NOMO-1 treated with DMSO at 0.1 percent for 48 hours (cell line): Measurements from ENCODE around the gene SEMA6D.

ENCODE experiments used
- DNase-seq: peaks from one replicate; lab custom pipeline; 2025; ENCODE audit not compliant: unreplicated experiment; lab: John Stamatoyannopoulos, UW

Gene SEMA6D

DNA sequence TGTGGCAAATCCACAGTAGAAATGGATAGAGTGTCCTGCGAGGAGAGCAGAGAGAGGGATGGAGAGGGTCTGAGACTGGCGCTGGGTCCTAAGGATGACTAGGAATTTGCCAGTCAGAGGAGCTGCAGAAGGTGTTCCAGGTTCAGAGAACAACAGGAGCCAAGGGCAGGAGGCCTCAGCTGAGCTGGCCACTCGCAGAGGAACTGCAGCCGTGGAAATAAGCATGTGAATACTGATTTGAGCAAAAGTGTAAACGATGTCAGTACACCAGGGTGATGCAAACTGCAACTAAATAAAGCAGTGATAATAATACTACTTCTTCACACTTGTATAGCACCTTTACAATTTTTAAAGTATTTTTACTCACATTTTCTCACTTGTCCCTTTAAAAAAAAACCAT, 24.6 kb downstream of the SEMA6D start:
- DNase-seq: no peak

DNA sequence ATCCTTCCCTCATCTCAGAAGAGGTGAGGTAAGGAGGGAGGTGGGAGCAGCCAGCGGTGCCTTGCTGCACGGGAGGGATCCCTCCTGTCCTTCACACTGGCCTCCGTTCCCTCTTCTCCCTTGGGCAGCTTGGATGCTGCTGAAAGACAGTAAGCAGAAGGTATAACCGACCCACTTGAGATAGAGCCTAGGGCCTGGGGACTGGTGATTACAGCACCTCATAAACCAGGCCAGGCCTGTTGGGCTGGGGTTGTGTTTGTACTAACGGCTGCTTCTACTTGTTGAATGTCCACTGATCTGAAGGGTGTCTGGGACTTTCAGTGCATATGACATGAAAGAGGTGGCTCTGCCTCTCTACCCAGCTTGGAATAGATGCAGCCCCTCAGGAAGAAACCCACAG, 25.0 kb downstream of the SEMA6D start:
- DNase-seq: no peak

DNA sequence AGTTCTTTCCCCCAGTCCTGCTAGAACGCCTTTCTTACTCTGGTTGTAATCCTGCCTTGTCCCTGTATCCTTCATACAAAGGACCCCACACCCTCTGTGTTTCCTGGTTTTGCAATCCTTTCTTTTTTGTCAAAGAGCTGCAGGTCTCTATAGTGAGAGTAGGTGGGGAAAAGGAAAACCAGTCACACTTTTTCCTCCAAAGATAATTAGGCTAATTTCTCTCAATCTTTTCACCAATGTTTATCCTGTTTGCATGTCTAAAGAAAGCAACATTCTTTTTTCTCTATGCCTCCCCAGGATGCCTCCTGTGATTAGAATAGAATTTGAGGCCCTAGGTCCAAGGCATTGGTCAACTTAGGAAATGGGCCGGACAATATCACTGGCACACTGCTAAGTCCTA, 25.4 kb downstream of the SEMA6D start:
- DNase-seq: no peak

DNA sequence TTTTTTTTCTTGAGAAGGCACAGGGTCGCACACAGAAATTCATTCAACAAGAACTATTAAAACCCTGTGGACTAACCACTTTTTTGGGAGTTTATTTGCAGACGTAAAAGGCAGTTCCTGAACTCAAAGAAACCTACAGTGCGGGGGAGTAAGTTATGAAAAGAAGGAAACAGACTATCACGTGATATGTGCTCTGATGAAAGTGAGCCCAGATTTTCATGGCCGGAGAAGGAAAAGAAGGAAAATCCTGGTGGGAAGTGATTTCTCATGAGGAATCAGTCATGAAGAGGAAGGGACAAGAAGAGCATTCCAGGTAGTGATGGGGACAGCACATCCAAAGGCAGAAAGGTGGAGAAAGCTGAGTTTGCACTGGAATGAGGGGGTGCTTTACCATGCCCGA, 26.1 kb downstream of the SEMA6D start:
- DNase-seq: no peak

DNA sequence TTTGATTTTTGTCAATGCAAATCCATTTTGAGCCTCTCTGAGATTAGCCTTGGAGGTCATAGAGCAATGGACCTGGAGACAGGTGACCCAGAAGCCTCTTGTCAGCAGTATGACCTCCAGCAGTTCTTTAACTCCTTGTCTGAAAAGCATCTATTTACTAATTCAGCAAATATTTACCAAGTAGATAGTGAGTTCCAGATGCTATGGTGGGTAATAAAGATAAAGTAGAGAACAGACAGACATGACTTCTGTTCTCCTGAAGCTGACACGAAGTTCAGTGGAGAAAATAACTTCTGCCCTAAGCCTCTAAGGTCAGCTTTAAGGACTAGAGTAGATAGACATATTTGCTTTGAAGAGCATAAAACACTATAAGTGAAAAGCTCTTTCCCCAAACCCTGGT, 26.6 kb downstream of the SEMA6D start:
- no peak for DNase-seq

DNA sequence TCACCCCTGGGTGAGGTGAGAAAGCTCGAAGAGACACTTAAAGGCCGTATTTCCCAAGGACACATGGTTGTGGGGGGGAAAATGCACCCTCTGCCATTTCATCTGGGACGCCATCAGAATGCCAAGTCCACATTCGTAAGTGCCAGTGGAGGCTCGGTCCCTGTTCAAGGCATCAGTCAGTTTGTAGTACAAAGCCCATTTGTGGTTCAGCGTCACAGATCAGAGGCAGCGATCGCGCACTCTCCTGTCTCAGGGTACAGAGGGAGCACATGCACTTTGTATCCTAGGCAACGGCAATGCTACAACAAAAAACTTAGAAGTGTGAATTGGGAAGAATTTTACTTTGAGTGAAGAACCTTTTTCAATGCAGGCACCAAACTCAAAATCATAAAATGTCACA, 27.2 kb downstream of the SEMA6D start:
- no peak for DNase-seq

DNA sequence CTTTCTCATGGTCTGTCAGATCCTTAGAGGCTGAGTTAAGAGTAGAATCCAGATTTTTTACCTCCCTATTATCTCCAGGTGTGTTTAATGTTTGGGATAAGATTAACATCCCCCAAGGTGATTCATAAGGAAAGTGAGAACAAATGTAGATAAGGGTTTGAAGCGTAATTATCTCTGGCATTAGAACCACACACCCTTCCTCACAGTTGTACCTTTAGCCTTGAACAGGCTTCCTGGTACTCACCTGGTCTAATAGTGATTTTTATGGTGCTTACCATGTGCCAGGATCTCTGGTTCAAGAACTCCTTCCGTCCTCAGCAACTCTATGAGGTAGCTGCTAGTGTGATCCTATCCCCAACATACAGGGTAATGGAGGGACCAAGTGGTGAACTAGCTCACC, 27.7 kb downstream of the SEMA6D start:
- DNase-seq: no peak

DNA sequence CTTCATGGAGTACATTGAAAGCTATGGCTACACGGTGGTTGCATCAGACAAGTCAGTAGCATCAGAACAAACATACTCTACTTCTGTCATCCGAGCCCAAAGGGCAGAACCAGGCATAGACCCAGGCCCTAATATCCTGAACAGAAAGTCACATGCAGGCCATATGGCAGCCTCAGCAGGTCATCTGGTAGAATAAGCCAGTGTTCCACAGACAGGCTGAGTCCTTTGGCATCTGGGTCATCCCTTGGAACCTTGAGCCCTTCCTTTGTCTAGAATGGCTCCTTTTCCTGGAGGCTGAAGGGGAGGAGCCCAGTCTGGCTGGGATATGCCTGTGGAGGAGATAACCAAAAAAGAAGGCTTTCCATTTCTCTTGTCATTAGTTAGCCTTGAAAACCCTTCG, 29.2 kb downstream of the SEMA6D start:
- DNase-seq: no peak

DNA sequence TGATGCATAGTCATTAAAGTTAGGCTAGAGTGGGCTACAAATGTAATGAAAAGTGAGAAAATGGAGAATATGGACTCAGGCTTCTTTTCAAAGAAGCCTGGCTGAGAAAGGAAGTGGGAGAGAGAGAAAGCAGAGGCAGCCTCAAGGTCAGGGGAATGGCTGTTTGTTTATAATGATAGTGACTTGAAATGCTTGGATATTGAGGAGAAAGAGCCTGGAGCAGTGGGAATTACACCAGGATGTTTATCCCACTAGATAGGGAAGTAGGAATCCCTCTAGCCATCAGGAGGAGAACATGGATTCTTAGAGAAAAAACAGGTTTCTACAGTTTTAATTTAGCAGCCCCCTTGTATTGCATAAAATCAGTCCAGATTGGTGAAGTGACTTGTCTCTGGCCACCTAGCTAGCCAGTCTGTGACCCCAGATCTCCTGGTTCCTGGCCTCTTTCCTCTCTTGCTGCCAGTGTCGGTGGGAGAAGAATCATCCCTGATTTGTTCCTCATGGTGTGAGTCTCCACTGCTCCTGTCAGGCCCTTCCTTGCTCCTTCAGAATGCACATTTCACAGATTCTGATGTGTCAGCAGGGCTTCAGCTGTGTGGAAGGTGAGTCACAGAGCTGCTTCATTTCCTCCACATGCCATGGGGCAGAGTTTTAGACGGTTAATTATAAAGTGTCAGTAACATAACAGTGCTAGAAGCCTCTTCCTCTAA, 32.9 kb downstream of the SEMA6D start:
- DNase-seq: no peak

DNA sequence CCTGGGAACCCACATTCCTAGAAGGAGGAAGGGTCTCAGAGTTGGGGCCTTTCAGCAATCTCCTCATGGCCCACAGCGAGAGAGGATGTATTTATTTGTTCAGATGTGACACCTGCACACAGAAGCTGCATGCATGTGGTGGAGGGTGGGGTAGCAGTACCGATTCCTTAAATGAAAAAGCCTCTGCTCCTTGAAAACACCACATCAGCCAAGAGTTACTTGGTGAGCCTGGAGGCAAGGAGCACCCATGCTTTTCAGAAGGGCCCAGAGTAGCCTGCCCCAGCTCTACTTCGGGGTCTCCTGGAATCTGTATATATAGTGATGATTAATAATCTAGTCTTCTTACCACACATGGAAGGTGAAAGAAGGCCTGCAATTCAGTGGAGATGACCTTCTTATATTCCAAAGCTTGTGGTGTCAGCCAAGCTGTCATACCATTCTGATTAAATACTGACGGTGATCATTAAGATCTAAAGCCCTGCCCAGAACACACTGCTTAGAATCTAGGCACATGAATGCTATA, 33.5 kb downstream of the SEMA6D start:
- DNase-seq: no peak

DNA sequence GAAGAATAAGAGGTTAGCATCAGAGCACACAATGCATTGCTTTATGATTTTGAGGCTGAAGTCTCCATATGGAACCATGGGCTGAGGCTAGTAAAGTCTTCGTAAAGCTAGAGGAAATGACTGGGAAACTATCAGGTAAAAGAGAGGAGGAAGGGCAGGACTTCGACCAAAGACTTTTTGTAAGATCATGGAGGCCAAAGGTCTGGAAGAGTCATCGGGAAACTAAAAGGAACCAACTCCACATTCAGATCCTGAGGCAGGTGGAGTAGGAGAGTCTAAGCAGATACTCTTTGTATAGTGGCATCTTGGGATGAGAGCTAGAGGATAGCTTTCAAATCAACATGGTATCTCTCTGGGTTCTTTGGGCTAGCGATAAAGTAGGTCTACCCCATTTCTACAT, 36.3 kb downstream of the SEMA6D start:
- DNase-seq: no peak

DNA sequence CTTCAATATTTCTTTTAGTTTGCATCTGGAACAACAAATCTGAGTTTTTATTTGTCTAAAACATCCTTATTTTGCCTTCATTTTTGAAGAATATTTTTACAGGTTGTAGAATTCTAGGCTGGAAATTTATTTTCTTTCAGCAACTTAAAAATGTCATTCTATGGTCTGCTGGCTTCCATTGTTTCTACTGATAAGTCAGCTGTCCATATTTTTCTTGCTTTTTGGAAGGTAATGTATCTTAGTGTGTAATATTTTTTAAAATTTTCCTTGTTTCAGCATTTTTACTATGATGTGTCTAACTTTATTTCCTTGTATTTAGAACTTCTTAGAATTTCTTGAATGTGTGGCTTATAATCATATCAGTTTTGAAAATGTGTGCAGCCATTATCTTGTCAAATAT, 37.0 kb downstream of the SEMA6D start:
- no peak for DNase-seq

DNA sequence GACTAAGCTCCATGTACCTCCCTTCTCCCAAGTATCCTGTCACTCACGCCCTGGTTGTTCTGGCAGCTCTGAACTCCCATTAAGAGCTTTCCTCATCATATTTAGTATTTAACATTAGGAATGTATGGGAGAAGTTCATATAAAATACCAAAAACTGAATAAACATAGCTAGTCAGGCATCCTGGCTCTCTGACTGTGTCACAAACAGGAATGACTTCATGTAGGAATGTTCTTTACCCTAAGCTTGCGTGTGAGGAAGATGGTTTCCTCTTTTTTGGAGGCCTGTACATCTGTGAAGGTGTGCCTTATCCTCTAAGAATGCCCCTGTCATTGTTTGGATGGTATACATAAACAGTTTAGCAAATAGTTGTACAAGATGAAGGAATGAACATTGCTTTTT, 38.6 kb downstream of the SEMA6D start:
- DNase-seq: no peak

DNA sequence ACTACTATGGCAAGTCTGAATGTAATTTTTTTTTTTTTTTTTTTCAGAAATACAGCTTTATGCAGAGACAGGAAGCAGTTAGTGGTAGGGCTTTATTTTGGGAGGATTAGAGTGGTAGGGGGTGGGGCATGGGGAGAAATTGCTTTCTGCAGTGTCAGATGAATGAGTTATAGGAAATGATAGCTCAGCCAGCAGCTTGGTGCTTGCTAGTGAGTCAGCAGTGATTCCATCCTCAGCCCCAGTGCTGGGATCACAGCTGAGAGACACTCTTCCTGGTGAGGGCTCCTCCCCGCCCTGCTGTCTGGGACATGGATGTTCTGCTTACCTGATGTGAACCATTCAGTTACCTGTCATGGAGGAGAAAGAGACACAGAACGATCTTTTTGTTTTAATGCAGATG, 39.6 kb downstream of the SEMA6D start:
- no peak for DNase-seq

DNA sequence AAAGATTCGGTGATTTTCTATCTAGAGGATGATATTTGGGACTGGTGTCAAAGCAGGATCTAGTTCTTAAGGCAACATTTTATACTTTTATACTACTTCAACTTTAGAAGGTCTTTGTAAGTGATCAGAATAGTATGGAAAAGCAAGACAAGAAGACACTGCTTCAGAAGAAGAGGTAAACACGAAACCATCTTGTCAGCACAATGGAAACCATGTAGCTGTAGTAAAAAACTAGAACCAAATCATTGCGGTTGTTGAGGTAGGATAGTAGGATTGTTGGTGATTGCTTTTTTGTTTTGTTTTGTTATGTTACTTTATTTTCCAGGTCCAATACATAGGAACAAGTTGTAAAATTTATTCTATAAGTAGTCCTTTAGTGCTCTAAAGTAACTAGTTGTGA, 40.0 kb downstream of the SEMA6D start:
- no peak for DNase-seq

DNA sequence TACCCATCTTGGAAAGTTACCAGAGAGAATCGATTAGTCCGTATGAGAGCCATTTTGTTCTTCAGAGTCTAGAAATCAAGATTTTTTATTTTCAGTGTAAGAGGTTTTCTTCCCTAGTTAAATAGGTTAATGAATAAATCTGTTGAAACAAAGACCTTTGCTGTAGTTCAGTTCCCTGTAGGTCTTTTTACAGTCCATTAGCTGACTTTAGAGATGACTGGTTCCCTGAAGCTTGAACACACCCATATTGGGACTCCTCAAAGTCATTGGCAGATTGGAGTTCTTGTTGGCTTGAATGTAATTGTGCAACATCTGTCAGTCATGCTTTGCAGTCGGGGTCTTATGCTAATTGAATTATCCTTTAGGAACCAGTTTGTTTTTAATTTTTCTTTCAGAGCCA, 45.3 kb downstream of the SEMA6D start:
- DNase-seq: no peak

DNA sequence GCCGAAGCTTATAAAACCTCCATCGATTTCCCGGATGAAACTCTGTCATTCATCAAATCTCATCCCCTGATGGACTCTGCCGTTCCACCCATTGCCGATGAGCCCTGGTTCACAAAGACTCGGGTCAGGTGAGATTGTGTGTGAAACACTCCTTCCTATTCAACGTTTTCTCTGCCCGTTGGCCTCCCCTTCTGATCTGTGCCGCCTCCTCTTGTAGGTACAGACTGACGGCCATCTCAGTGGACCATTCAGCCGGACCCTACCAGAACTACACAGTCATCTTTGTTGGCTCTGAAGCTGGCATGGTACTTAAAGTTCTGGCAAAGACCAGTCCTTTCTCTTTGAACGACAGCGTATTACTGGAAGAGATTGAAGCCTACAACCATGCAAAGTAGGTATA, 47.4 kb downstream of the SEMA6D start:
- no peak for DNase-seq

DNA sequence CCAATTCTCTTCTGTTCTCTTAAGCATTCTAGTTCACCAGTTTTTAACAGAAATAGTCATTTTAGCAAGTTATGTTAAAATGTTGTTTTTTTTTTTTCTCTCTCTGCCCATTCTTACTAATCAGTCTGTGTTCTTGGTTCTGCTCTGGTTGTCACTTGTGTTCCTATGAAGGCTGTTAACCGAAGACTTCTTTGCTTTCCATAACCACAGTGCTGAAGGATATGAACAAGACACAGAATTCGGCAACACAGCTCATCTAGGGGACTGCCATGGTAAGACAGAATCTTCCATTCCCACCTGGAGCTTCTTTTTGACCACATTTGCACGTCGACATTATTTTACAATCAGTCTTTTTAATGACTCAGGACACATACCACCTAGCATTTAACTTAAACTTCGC, 49.1 kb downstream of the SEMA6D start:
- DNase-seq: no peak

DNA sequence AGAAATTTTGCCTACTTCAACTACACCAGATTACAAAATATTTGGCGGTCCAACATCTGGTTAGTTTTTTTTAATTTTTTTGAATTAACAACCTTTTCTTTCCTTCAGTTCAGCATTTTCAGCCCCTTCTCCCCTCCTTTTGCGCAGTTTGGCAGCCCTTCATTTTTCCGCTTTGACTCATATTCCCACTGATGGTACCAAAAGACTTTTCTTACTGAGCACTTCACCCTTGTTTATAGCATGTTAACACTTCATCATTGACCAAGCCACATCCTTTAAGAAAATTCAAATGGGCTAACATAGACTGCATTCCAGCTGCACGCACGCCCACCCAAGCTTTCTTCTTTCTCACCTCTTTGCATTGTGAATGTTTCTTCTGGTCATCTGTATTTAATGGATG, 49.7 kb downstream of the SEMA6D start:
- no peak for DNase-seq

DNA sequence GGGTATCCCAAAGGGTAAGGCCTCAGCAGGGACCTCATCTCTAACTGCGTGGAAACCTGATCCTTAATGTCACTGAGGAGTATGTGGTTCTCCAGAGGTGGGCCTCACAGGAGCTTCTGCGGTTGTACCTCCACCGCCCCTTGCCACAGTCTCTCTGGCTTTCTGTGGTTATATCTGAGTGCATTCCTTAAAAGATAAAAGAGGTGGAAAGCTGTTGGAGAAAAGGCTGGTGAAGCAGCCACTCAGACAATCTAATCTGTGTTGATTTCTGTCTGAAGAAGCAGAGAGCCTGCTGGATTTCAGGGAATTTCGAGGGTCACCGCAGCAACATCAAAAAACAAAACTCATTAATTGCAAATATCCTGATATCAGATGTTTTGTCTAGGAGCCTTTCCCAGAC, 51.4 kb downstream of the SEMA6D start:
- DNase-seq: no peak

DNA sequence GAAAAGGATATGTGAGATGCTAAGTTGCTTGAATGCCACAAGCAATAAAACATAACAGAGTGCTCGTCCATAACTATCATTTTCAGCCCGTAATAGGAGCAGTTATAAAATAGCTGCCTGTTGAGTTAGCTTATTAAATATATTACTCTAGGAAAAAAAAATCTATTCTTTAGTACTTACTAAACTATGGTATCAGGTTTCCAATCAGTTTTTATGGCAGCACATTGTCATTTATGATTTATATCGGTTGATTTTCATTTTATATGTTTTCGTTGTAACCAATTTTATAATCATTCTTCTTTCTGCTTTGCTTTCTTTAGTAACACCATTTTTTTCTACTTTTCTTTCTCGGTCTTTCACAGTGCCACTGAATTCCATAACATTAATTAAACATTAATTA, 51.9 kb downstream of the SEMA6D start:
- no peak for DNase-seq

DNA sequence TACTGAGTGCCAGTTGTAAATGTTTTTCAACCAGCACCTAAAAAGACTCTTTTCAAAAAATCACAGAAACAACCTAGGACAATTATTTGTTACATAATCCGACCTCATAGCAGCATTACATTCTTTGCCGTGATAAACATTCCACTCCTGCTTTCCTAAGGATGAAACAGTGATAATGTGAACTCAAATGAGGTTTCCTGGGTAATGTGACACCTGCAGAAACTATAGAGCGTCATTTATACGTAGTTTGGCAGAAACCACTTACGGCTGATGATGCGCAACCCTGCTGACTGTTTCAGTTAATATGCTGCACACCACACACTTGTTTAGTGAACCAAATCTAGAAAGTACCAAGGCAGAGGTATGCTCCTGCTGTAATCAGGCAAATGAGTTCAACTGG, 55.8 kb downstream of the SEMA6D start:
- DNase-seq: no peak

DNA sequence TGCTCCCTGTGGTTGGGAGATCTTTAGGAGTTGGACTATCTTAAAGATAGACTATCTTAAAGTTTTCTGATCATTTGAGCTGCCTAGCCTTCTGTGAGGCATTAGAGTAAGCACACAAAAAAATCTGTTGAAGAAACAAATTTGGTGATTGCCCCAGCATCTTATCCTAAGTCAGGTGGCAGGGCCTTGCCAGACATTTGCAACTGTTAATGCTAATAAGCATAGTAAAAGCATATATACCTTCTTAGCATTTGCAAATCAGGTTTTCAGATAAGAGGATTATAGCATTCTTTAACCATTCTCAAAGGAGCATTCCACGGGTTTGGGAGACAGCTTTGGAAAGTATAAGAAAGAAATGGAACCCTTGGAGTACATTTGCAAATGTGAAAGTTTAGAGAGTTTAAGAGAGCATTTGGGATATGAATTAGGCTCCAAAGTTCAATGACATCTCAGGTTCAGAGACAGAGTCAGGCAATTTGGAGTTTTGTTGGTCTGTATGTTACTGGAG, 61.0 kb downstream of the SEMA6D start:
- no peak for DNase-seq
